Ishikawa (cell line): ENCODE measurements around the gene RPL35.

Experiments
- CEBPB ChIP-seq: IDR thresholded peaks from 2 replicates; pipeline ENCODE4 v1.6.1; 2012
- CREB1 ChIP-seq: IDR thresholded peaks from 2 replicates; pipeline ENCODE4 v1.6.1; 2012; ENCODE audit warnings: low read depth
- EP300 ChIP-seq: IDR thresholded peaks from 2 replicates; pipeline ENCODE4 v1.6.1; 2012; ENCODE audit warnings: borderline replicate concordance
- FOXM1 ChIP-seq: IDR thresholded peaks from 2 replicates; pipeline ENCODE4 v1.6.1; 2012; ENCODE audit warnings: low read depth, borderline replicate concordance
- MAX ChIP-seq: IDR thresholded peaks from 2 replicates; pipeline ENCODE4 v1.6.1; 2012
- RAD21 ChIP-seq: IDR thresholded peaks from 2 replicates; pipeline ENCODE4 v1.6.1; 2012; ENCODE audit warnings: low read depth
- REST ChIP-seq: IDR thresholded peaks from 2 replicates; pipeline ENCODE4 v1.6.1; 2012; ENCODE audit warnings: low read depth, mild to moderate bottlenecking
- TAF1 ChIP-seq: IDR thresholded peaks from 2 replicates; pipeline ENCODE4 v1.6.1; 2012; ENCODE audit warnings: low read depth, mild to moderate bottlenecking
- TEAD4 ChIP-seq: IDR thresholded peaks from 2 replicates; pipeline ENCODE4 v1.6.1; 2012
- USF1 ChIP-seq: IDR thresholded peaks from 2 replicates; pipeline ENCODE4 v1.6.1; 2012
- YY1 ChIP-seq: IDR thresholded peaks from 2 replicates; pipeline ENCODE4 v1.6.1; 2012; ENCODE audit warnings: low read depth
- ZBTB7A ChIP-seq: IDR thresholded peaks from 2 replicates; pipeline ENCODE4 v1.6.1; 2012; ENCODE audit warnings: low read depth

GRCh38 chr9:124839612-124840299, 22.0 kb downstream of the RPL35 start:
- no peak for TF ChIP-seq YY1
- no peak for TF ChIP-seq EP300
- TF ChIP-seq MAX, result no peak
- no peak for TF ChIP-seq TAF1
- no peak for TF ChIP-seq CREB1
- no peak for TF ChIP-seq CEBPB
- TF ChIP-seq TEAD4, result no peak
- TF ChIP-seq FOXM1, result no peak
- no peak for TF ChIP-seq REST
- TF ChIP-seq RAD21, result no peak
- TF ChIP-seq ZBTB7A, result no peak; the same call in 1 of the 2 replicates
- TF ChIP-seq USF1, result no peak
